Erythroblast (primary cell): Measurements from ENCODE around the gene TAS1R2.

Experiments used
- DNase-seq, 2 experiments: peaks; one replicate each; lab custom pipeline; 2025; lab: John Stamatoyannopoulos, UW
- GATA1 ChIP-seq: IDR thresholded peaks from 2 replicates; pipeline ENCODE4 v1.6.1; 2011; ENCODE audit warnings: low read depth, mild to moderate bottlenecking, control low read depth, low read length, moderate library complexity
- POLR2A ChIP-seq: IDR thresholded peaks from 2 replicates; pipeline ENCODE4 v1.6.1; 2011; ENCODE audit warnings: mild to moderate bottlenecking, low read length

TAS1R2 gene

DNA sequence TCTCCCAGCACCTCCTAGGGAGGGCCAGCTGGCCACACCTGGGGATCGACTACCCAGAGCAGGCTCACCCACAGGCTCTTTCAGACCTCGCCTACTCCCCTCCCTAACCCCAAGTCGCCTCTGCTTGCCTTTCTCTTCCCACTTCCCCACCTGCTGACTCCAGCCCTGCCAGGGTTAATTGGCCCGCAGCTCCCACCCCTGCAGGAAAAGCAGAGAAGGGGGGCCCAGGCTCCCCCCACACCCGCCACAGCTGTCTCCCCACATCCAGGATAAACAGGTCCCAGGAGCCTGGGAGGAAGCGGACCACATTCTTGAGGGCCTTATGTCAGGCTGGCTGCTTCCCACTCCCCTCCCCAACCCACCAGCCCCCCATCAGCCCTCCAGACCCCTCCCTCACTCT lies 45.0 kb downstream of the TAS1R2 start:
- TF ChIP-seq POLR2A (no peak), GATA1 (no peak)
- DNase-seq, result no peak

- no peak for TF ChIP-seq GATA1
- no peak for TF ChIP-seq POLR2A
Observed at GRCh38 chr1:18812453-18812939, 47.0 kb downstream of the TAS1R2 start.

GRCh38 chr1:18811733-18812452 lies 47.6 kb downstream of the TAS1R2 start:
- no peak for TF ChIP-seq POLR2A
- TF ChIP-seq GATA1, result no peak
- no peak for DNase-seq

More at GRCh38 chr1:18812453-18812939, 47.0 kb downstream of the TAS1R2 start:
- DNase-seq, result no peak

DNA sequence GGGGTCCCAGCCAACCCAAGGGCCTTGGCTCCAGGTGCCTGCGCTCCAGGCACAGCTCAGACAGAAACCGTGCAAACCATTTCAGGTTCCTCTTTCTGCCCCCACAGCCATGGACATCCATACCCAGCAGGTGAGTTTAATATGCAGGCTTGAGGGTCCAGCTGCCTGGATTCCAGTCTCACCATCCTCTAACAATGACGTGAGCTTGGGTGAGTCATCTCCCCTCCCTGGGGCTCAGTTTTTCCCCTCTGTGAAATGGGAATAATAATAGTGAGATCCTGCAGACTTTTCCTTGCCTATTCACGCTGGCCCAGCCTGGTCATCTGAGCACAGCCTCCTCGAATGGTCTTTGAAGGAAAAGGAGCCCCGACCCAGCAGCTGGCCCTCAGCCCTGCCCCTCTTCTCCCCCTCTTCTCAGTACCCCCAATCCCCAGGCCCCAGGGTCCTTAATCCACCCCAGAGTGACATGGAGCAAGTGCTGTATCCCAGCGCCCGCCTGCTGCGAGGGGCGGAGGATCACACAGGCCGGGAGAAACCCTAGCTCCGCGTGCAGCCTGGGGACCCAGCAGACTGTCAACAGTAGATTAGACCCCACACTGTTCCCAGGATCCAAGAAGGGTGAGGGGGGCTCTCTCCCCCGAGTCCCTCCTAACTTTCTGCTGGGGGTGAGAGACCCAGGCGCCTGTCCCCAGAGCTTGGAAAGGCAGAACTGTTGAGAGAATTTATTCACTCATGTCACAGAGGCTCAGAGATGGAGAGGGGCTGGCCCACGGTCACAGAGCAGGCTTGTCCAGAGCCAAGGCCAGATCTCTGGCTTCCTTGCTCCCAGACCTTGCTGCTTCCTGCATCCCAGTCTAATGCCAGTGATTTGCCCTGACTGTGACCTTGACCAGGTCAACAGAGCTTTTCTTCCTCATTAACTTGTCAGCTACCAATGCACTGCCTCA lies 49.2 kb downstream of the TAS1R2 start:
- DNase-seq, result no peak
- TF ChIP-seq GATA1 (no peak), POLR2A (no peak)

- TF ChIP-seq GATA1 (no peak), POLR2A (no peak)
- no peak for DNase-seq
Observed at GRCh38 chr1:18808550-18808949, 50.9 kb downstream of the TAS1R2 start.

GRCh38 chr1:18807334-18808063 lies 52.0 kb downstream of the TAS1R2 start:
- DNase-seq, result no peak
- TF ChIP-seq POLR2A (no peak), GATA1 (no peak)

DNA sequence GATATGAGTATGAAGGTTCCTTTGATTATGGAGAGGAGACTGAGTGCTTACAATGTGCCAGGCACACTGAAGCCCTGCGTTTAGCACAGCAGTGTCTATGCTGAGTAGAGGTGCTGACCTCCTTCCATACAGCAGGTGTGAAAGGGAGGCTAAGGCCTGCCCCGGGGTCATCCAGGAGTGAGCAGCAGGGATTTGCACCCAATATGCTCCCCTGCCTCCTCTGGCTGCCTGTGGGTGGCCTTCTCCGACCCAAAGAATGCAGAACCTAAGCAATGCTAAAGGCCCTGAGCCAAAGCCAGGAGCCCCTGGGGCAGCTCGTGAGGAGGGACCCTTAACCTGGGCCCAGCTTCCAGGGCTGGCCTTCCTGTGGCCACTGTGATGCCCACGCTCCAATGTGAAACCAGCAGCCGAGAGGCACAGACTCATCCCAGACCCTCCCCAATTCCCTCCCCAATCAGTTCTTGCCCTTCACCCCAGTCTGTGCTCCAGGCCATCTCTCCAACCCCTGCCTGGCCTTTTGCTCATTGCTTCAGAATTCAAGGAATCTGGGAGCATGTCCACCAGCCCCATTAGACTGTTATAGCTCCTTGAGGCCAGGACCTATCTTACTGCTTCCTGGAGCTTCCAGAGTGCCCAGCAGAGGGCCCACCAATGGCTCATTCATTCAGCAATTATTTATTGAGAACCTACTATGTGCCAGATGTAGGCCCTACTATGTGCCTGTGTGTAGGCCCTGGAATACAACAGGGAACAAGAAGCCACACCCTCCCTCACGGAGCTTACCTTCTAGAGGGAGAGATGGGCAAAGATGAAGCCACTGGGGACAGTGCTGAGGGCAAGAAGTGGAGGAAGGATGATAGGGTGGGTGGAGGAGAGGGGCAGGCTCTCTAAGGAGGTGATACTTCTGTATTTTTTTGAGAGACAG lies 53.3 kb downstream of the TAS1R2 start:
- TF ChIP-seq GATA1, result no peak
- no peak for TF ChIP-seq POLR2A
- DNase-seq, result no peak

DNA sequence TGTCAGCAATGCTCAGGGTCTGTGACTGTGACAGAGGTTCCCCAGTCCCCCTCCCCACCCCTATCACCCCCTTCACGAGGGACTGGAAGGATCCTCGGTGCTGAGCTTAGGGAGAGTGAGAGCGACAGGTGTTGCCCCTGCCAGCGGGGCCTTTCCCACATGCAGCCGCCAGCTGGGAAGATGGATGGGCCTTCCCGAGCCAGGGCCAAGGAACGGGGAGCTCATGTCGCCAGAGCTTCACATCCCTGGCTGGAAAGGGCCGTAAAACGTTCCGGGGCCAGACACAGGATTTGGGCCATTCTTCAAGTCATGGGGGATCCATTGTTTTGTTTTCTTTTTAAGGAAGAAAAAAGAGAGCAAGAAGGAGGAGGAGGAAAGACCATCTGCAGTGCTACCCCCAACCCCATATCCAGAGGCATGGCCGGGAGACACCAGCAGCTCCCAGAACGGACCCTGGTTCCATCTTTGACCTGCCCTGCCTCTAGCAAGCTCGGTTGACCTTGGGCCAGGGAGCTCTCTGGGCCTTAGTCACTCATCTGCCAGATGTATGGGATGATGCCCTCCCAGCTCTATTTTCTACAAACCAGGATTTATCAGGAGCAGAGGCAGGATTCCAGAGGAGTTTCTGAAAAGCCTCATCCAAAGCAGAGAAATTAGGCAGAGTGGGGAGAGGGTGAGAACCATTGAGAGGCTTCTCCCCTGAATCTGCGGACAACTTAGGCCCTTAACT lies 54.1 kb downstream of the TAS1R2 start:
- no peak for DNase-seq
- TF ChIP-seq GATA1, result no peak
- TF ChIP-seq POLR2A, result no peak

- no peak for DNase-seq
- no peak for TF ChIP-seq POLR2A
Observed at GRCh38 chr1:18803851-18804250, 55.6 kb downstream of the TAS1R2 start.

DNA sequence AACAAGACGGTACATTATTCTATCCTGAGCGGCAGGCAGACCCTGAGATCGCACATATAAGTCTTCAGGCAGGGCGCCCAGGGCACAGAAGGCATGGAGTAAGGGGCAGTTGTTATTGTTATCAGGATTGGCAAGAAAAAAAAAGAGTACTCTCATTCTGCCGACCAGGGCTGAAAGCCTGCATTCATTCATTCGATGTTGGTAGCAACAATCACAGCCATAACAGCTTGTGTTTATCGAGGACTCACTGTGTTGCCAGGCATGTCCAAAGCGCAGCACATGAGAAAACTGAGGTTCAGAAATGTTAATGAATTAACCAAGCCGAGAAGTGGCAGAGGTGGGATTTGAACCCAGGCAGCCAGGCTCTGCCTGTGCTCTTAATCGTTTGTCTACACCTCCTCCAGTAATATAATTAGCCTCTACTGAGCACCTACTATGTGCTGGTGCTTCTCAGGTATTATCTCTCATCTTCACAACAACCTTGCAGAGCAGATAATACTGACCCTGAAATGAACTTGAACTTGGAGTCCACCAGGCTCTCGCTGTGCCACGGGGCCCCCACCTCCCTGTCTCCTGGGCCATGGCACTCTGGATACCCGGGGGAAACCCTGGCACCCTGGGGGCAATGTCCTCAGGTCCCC lies 56.2 kb downstream of the TAS1R2 start:
- DNase-seq, result no peak
- TF ChIP-seq GATA1 (no peak), POLR2A (no peak)

DNA sequence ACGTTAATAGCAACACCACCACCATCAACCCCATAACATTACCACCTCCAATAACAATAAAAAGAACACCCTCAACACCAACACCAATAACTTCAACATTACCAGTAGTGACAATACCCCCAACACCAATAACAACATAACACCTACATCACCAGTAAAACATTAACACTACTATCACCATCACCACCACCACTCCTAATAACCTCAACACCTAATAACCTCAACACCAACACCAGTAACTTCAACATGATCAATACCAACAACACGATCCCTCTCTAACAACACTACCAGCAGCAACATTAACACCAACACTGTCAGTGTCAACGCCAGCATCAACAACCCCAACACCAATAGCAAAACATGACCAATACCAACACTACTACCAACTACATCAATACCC lies 57.2 kb downstream of the TAS1R2 start:
- no peak for DNase-seq
- TF ChIP-seq POLR2A (no peak), GATA1 (no peak)
